IPS-18c (cell line): ENCODE measurements around the gene DLG2.
"Not testable (repeated sequence)": the region's sequence is repeated elsewhere in the genome, so short reads cannot be mapped to it uniquely, and the experiment has no call there.

Source experiments
- H3K4me3 ChIP-seq: 2 replicates; pipeline ENCODE4 v1.7.0; 2013; ENCODE audit warnings: low read depth, mild to moderate bottlenecking, low read length, moderate library complexity; ENCODE audit not compliant: insufficient read depth
- H3K9me3 ChIP-seq: one replicate; pipeline ENCODE4 v1.6.1; 2013; ENCODE audit warnings: mild to moderate bottlenecking, low read length, moderate library complexity; ENCODE audit not compliant: control insufficient read depth, insufficient read depth

The DLG2 gene

GRCh38 chr11:84855508-84856245 lies 771.5 kb downstream of the DLG2 start:
- Histone ChIP-seq H3K4me3 (no peak overlapping the region), H3K9me3 (no peaks in the 10 kb centered on the region)

GRCh38 chr11:84854498-84854880 lies 772.7 kb downstream of the DLG2 start:
- no peaks in the 10 kb centered on the region for H3K9me3 ChIP-seq
- H3K4me3 ChIP-seq = no peak overlapping the region

GRCh38 chr11:84853841-84854497 lies 773.2 kb downstream of the DLG2 start:
- no peaks in the 10 kb centered on the region for H3K9me3 ChIP-seq
- no peak overlapping the region for H3K4me3 ChIP-seq

GRCh38 chr11:84847842-84848241 lies 779.3 kb downstream of the DLG2 start:
- Histone ChIP-seq H3K4me3 (no peak overlapping the region), H3K9me3 (no peaks in the 10 kb centered on the region)

GRCh38 chr11:84840201-84840600 lies 786.9 kb downstream of the DLG2 start:
- H3K9me3 ChIP-seq = not testable (repeated sequence)

GRCh38 chr11:84837402-84838069 lies 789.6 kb downstream of the DLG2 start:
- Histone ChIP-seq H3K9me3 (peaks cover under 1% of the 10 kb centered on the region), H3K4me3 (no peak overlapping the region)

More at GRCh38 chr11:84840201-84840600, 786.9 kb downstream of the DLG2 start:
- not testable (repeated sequence) for H3K4me3 ChIP-seq

GRCh38 chr11:84836371-84836770 lies 790.8 kb downstream of the DLG2 start:
- H3K4me3 ChIP-seq = no peak overlapping the region
- H3K9me3 ChIP-seq = peaks cover 4% of the 10 kb centered on the region

GRCh38 chr11:84833488-84834088 lies 793.6 kb downstream of the DLG2 start:
- no peak overlapping the region for H3K4me3 ChIP-seq
- H3K9me3 ChIP-seq = peaks cover 4% of the 10 kb centered on the region

GRCh38 chr11:84830372-84830771 lies 796.8 kb downstream of the DLG2 start:
- no peak overlapping the region for H3K4me3 ChIP-seq
- peaks cover 4% of the 10 kb centered on the region for H3K9me3 ChIP-seq

- H3K4me3 ChIP-seq = no peak overlapping the region
Observed at GRCh38 chr11:84829162-84829561, 798.0 kb downstream of the DLG2 start.

GRCh38 chr11:84828616-84829015 lies 798.5 kb downstream of the DLG2 start:
- H3K4me3 ChIP-seq = no peak overlapping the region
- peaks cover 4% of the 10 kb centered on the region for H3K9me3 ChIP-seq

More at GRCh38 chr11:84829162-84829561, 798.0 kb downstream of the DLG2 start:
- H3K9me3 ChIP-seq = peaks cover 4% of the 10 kb centered on the region

GRCh38 chr11:84825106-84825660 lies 802.0 kb downstream of the DLG2 start:
- Histone ChIP-seq H3K9me3 (no peaks in the 10 kb centered on the region), H3K4me3 (no peak overlapping the region)

- no peaks in the 10 kb centered on the region for H3K9me3 ChIP-seq
- no peak overlapping the region for H3K4me3 ChIP-seq
Observed at GRCh38 chr11:84824624-84825023, 802.5 kb downstream of the DLG2 start.

GRCh38 chr11:84819537-84819936 lies 807.6 kb downstream of the DLG2 start:
- Histone ChIP-seq H3K4me3 (no peak overlapping the region), H3K9me3 (no peaks in the 10 kb centered on the region)

- H3K4me3 ChIP-seq = no peak overlapping the region
- H3K9me3 ChIP-seq = no peaks in the 10 kb centered on the region
Observed at GRCh38 chr11:84819128-84819527, 808.0 kb downstream of the DLG2 start.

GRCh38 chr11:84817998-84818397 lies 809.1 kb downstream of the DLG2 start:
- H3K9me3 ChIP-seq = no peaks in the 10 kb centered on the region
- no peak overlapping the region for H3K4me3 ChIP-seq

GRCh38 chr11:84812471-84812969 lies 814.6 kb downstream of the DLG2 start:
- no peak overlapping the region for H3K4me3 ChIP-seq
- H3K9me3 ChIP-seq = no peaks in the 10 kb centered on the region
